Choroid plexus epithelial cell (primary cell): ENCODE measurements around the gene HTR3B.

Experiments
- DNase-seq: peaks from one replicate; pipeline ENCODE4 v3.0.0-alpha.2; 2010; ENCODE audit warnings: low read depth
- H3K4me3 ChIP-seq: 2 replicates; pipeline ENCODE4 v1.5.1; 2011; ENCODE audit warnings: low read depth, mild to moderate bottlenecking, control low read depth, low read length, moderate library complexity
- TF ChIP-seq, protein P1 (sequence below): conservative IDR thresholded peaks from 2 replicates; pipeline ENCODE4 v1.5.1; 2011; ENCODE audit warnings: low read depth, mild to moderate bottlenecking, control low read depth, inconsistent platforms, low read length, moderate library complexity

Gene HTR3B

DNA sequence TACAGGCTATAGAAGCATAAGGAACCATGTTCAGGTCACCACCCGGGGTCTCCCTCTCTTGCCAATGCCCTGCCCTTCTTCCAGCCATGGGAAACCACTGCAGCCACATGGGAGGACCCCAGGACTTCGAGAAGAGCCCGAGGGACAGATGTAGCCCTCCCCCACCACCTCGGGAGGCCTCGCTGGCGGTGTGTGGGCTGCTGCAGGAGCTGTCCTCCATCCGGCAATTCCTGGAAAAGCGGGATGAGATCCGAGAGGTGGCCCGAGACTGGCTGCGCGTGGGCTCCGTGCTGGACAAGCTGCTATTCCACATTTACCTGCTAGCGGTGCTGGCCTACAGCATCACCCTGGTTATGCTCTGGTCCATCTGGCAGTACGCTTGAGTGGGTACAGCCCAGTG, 84.8 kb downstream of the HTR3B start:
- no peak for DNase-seq
- TF ChIP-seq, protein P1, sequence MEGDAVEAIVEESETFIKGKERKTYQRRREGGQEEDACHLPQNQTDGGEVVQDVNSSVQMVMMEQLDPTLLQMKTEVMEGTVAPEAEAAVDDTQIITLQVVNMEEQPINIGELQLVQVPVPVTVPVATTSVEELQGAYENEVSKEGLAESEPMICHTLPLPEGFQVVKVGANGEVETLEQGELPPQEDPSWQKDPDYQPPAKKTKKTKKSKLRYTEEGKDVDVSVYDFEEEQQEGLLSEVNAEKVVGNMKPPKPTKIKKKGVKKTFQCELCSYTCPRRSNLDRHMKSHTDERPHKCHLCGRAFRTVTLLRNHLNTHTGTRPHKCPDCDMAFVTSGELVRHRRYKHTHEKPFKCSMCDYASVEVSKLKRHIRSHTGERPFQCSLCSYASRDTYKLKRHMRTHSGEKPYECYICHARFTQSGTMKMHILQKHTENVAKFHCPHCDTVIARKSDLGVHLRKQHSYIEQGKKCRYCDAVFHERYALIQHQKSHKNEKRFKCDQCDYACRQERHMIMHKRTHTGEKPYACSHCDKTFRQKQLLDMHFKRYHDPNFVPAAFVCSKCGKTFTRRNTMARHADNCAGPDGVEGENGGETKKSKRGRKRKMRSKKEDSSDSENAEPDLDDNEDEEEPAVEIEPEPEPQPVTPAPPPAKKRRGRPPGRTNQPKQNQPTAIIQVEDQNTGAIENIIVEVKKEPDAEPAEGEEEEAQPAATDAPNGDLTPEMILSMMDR: no peak
- no peak overlapping the region for H3K4me3 ChIP-seq

DNA sequence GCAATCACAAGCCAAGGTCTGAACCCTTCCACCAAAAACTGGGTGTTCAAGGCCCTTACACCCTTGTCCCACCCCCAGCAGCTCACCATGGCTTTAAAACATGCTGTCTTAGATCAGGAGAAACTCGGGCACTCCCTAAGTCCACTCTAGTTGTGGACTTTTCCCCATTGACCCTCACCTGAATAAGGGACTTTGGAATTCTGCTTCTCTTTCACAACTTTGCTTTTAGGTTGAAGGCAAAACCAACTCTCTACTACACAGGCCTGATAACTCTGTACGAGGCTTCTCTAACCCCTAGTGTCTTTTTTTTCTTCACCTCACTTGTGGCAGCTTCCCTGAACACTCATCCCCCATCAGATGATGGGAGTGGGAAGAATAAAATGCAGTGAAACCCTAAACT, 85.3 kb downstream of the HTR3B start:
- DNase-seq: no peak
- TF ChIP-seq, protein P1: no peak
- H3K4me3 ChIP-seq: no peak overlapping the region

DNA sequence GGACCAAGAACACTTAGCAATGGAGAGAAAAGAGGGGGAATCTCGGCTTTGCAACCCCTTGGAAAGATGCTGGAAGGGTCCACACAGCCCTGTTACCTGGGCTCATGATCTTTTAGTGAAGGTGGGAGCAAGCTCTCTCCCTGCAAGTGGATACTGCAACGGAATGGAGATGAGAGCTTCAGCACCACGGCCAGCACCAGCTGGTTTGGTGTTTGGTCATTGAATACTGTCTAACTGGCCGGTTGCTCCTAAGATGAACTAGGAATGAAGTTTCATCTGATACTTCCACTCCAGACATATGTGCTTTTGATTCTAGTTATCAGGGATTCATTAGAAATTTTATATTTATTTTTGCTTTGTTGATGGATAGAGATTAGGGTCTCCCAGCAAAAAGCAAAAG, 86.6 kb downstream of the HTR3B start:
- no peak overlapping the region for H3K4me3 ChIP-seq
- peak; percentile 64 for DNase-seq
- TF ChIP-seq, protein P1: no peak

DNA sequence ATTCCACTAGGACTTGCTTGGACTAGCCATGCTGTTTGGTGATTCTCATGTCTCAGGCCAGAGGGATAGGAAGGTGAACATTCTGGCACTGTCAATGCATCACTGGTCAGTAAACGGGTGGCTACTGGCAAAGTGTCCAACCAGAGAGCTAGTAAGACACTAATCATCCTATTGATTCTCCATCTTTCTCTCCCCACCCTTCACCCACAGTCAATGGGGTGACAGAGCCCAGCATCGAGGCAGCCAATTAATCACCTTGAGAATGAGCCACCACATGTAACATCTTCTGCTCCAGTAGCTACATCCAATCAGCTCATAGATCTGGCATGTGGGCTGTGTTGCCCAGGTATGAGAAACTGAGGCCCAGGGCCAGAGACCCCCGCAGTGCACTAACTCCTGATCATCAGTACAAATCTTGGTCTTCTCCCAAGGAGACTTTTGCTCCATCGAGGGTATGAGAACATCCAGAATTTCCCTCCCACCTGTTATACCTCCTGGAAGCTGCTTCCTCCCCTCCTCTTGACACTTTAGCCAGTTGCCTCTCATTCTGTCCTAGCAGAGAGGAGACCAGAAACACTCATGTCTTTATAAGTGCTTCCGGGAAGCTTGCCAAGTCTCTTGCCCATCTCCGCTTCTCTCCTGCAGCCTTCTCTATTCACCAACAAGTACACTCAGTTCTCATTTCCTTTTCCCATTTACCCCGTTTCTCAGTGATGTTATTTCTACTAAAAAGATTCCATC, 87.3 kb downstream of the HTR3B start:
- TF ChIP-seq, protein P1: no peak
- H3K4me3 ChIP-seq: no peak overlapping the region
- DNase-seq: peak; percentile 13

DNA sequence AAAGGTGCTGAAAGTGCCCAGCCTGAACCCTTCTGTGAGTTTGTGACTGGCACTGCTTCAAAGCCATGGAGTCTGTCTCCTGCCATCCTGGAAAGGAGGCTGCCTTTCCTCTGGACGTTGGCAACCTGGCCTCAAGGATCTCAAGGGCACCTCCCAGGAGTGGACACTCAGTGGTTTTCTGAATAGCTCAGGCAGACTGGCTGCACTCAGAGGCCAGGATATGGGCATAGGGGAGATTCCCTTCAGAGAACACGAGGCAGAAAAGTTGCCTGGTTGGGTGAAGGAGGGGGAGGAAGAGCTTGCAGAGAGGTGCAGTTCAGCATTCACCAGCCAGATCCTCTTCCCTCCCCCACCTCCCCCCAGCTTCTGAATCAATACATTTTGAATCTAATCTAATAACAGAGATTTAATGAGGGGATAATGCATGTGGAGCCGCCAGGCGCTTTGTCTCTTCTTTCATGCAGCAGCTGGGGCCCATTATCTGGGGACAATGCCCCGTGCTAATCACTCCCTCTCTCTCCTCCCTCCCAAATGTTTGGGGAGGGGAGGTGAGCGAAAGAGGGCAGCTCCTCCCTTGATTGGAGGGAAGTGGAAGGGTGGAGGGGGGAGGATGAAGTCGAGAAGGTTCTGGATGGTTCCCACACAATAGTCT, 88.0 kb downstream of the HTR3B start:
- no peak overlapping the region for H3K4me3 ChIP-seq
- TF ChIP-seq, protein P1: no peak
- DNase-seq: no peak

DNA sequence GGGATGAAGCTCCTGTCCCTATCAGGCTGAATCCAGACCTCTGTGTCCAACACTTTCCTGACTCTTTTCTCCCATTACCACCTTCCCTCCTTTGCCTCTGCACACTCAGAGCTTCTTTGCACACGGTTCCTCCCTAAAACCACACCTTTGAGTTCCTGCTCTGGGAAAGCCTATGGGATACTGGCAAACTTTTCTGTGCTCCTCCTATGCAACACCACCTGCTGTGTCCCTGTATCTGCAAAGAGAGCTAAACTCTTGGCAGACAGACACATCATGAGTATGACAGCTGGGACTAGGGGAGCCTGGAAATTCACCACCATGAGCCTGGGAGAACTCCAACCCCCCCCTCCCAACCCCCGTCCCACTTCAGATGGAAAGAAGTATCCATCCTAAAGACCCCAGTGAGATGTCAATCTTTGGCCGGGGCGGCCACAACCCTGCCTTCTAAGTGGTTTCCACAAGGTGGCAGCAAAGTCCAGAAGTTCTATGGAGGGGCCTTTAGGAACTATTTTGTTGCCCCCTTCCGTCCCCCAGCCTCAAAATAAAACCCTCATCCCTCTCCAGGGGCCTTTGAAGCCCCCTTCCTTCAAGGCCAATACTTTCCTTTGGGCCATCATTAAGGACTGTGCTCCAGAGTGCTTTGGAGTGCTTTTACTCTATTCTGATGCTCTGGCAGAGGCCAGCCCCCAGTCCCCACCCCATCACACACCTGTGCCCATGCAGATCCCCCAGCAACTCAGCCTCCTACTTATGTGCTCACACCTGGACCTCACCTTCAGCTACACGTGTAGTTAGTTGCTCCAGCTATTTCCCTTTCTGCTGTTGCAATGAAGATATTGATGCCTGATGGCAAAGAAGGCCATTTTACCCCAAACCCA, 89.7 kb downstream of the HTR3B start:
- no peak overlapping the region for H3K4me3 ChIP-seq
- peak; percentile 21 for DNase-seq
- TF ChIP-seq, protein P1: peak; percentile 82
